SK-N-SH (cell line): ENCODE data around the gene RAPGEF4.

Experiments
- SIN3A ChIP-seq: IDR thresholded peaks from 2 replicates; pipeline ENCODE4 v1.6.1; 2012; ENCODE audit warnings: low read depth, mild to moderate bottlenecking, low read length, moderate library complexity, borderline replicate concordance
- TF ChIP-seq, protein P1 (sequence below): fragments of 200-600 bp; sonication (generic); IDR thresholded peaks from 2 replicates; pipeline ENCODE4 v1.6.1; 2017; ENCODE audit warnings: antibody characterized with exemption, mild to moderate bottlenecking, moderate library complexity

- TF ChIP-seq, protein P1, sequence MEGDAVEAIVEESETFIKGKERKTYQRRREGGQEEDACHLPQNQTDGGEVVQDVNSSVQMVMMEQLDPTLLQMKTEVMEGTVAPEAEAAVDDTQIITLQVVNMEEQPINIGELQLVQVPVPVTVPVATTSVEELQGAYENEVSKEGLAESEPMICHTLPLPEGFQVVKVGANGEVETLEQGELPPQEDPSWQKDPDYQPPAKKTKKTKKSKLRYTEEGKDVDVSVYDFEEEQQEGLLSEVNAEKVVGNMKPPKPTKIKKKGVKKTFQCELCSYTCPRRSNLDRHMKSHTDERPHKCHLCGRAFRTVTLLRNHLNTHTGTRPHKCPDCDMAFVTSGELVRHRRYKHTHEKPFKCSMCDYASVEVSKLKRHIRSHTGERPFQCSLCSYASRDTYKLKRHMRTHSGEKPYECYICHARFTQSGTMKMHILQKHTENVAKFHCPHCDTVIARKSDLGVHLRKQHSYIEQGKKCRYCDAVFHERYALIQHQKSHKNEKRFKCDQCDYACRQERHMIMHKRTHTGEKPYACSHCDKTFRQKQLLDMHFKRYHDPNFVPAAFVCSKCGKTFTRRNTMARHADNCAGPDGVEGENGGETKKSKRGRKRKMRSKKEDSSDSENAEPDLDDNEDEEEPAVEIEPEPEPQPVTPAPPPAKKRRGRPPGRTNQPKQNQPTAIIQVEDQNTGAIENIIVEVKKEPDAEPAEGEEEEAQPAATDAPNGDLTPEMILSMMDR = no peak
- no peak for TF ChIP-seq SIN3A
Measured at GRCh38 chr2:172947461-172948153, 212.0 kb downstream of the RAPGEF4 start.
